Activated T-helper 1 cell treated with Interleukin-2 at 50 U/mL for 16 hours (primary cell): Measurements from ENCODE around the gene TOMM20L.

Experiments
- DNase-seq: peaks from one replicate; pipeline ENCODE4 v3.0.0-alpha.2; 2020; ENCODE audit warnings: low read depth

The TOMM20L gene

DNA sequence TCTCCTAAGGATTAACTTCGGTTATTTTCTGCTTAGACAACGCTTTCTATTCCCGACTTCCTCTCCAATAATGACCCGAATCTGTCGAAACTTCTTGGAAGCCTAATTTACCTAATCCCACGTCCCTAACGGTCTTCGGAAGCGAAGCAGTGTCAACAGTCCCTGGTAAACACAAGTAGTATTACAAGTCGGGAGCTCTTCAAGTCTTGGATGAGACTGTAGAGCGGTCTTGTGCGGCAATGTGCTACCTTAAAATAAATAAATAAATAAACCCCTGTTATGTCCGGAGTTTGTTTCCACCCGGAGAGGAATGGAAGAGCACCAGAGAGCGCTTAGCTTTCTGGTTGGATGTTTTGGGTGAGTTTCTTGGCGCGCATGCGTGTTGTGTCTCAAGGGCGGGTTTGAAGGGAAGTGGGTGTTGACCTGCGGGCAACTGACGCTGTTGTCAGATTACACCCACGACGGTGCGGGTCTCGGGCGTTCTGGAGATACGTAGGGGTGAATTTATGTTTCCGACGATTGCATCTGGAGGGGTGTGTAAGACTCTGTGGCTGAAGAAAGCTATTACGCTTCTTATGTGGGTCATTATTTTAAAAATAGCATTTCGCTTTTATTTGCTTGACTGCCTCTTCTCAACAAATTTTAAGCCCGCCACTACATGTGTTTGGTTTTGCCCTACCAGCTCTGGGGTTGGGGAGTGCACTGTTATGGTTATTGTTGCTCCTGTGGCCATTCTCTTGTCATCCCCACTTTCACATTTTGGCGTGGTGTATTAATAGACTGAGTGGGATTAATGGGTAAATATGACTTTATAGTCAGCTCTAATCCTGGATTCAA is 31.8 kb downstream of the TOMM20L start, which contains the start of the genes KIAA0586 and TIMM9:
TSS of gene KIAA0586 (plus strand) at position 439 of the 837 bp plus-strand sequence. CDS start 546 bp downstream, outside the sequence.
TSS of gene TIMM9 (minus strand) at position 251 of the 837 bp plus-strand sequence. CDS start 15,586 bp downstream, outside the sequence.
- DNase-seq: peak; percentile 91

- DNase-seq: no peak
These were observed 32.5 kb downstream of the TOMM20L start for GRCh38 chr14:58428118-58428683.

GRCh38 chr14:58430156-58430555 is 34.4 kb downstream of the TOMM20L start:
- DNase-seq: no peak

- no peak for DNase-seq
These were observed 43.7 kb downstream of the TOMM20L start for GRCh38 chr14:58439476-58439875.

DNA sequence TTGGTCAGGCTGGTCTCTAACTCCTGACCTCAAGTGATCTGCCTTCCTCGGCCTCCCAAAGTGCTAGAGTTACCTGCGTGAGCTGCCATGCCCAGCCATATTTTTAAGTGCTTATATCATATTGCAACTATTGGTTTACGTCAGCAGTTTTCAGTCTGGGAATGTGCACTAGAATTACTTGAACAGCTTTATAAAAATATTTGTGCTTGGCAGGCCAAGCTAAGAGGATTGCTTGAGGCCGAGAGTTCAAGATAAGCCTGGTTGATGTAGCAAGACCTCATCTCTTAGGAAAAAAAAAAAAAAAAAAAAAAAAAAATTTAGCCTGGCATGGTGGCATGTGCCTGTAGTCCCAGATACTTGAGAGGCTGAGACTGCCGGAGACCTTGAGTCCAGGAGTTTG is 48.9 kb downstream of the TOMM20L start:
- no peak for DNase-seq

DNA sequence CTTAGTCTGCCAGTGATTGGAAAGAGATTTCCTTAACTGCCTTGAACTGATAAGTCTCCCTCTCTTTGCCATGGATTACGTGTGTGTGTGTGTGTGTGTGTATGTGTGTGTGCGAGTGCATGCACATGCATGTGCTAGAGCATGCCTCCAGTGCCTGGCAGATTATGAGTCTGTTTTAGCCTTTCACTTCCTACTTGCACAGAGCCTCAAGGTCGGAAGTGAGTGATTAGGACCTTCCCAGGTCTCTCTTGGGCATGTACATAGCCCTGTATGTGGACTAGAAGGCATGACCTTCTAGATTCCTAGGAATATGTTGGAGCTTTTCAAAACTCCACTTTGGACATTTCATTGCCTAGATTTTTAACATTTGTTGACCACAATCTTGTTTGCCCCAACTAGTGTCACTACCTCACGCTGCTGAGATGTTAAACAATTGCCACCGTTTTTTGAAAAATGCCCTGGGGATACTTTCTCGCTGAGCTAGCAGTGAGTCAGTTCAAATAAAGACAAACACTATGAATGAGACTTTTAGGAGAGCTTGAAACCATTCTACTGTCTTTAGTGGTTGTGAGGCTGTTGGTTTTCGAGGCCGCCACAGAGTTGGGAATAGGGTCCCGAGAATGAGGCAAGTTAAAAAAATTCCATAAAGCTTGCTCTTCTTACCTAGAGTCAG is 60.0 kb downstream of the TOMM20L start:
- DNase-seq: no peak
